GM19239 (cell line): ENCODE results near the gene LDHA.
"Not testable (repeated sequence)": the region's sequence is repeated elsewhere in the genome, so short reads cannot be mapped to it uniquely, and the experiment has no call there.

ENCODE experiments used
- DNase-seq: peaks from one replicate; pipeline ENCODE4 v3.0.0; 2011; ENCODE audit warnings: low spot score; ENCODE audit not compliant: insufficient read length
- FAIRE-seq: peaks from 2 replicates; lab custom pipeline; 2011; peaks lifted over from hg19 to GRCh38; lab: Jason Lieb, UNC

Gene LDHA

GRCh38 chr11:18393581-18394274, 635 bp upstream of the LDHA start:
- FAIRE-seq (peak; percentile 8), DNase-seq (no peak)

- DNase-seq, result no peak
- FAIRE-seq, result no peak
These were observed 768 bp downstream of the LDHA start for GRCh38 chr11:18394928-18395734.

GRCh38 chr11:18395735-18396504, 1.6 kb downstream of the LDHA start:
- DNase-seq (peak; percentile 76), FAIRE-seq (peak; percentile 87)

GRCh38 chr11:18397921-18398320, 3.6 kb downstream of the LDHA start:
- FAIRE-seq (no peak), DNase-seq (no peak)

- FAIRE-seq, DNase-seq: not testable (repeated sequence)
These were observed 6.7 kb downstream of the LDHA start for GRCh38 chr11:18401077-18401476.

- FAIRE-seq (no peak), DNase-seq (no peak)
These were observed 9.7 kb downstream of the LDHA start for GRCh38 chr11:18404062-18404461.

GRCh38 chr11:18407400-18407799, 13.0 kb downstream of the LDHA start:
- not testable (repeated sequence) for DNase-seq, FAIRE-seq

- FAIRE-seq (no peak), DNase-seq (no peak)
These were observed 14.4 kb downstream of the LDHA start for GRCh38 chr11:18408558-18409291.

GRCh38 chr11:18416459-18416858, 22.1 kb downstream of the LDHA start:
- no peak for DNase-seq
- no peak for FAIRE-seq

GRCh38 chr11:18419040-18419439, 24.7 kb downstream of the LDHA start:
- no peak for FAIRE-seq
- no peak for DNase-seq

GRCh38 chr11:18420067-18420466, 25.7 kb downstream of the LDHA start:
- FAIRE-seq, result no peak
- DNase-seq, result no peak

- DNase-seq (no peak), FAIRE-seq (no peak)
These were observed 32.9 kb downstream of the LDHA start for GRCh38 chr11:18427240-18427639.

- FAIRE-seq, result no peak
- DNase-seq, result no peak
These were observed 35.0 kb downstream of the LDHA start for GRCh38 chr11:18429332-18429731.

- FAIRE-seq, result no peak
- no peak for DNase-seq
These were observed 44.3 kb downstream of the LDHA start for GRCh38 chr11:18438691-18439090.

- DNase-seq (no peak), FAIRE-seq (no peak)
These were observed 54.9 kb downstream of the LDHA start for GRCh38 chr11:18449251-18449650.

- no peak for FAIRE-seq
- no peak for DNase-seq
These were observed 58.6 kb downstream of the LDHA start for GRCh38 chr11:18452927-18453326.

GRCh38 chr11:18455686-18456372, 61.5 kb downstream of the LDHA start, which contains the start of gene LDHAL6A:
Gene LDHAL6A (plus strand): TSS chr11:18455856. CDS start chr11:18456681, 825 bp downstream.
- FAIRE-seq (no peak), DNase-seq (no peak)

GRCh38 chr11:18457450-18457849, 63.1 kb downstream of the LDHA start:
- DNase-seq (no peak), FAIRE-seq (no peak)
